ENCODE data around the gene CLSTN3.

The CLSTN3 gene

GRCh38 chr12:7129872-7130691 is at the start of gene CLSTN3:
CLSTN3 (plus strand) TSS chr12:7130371; CDS start chr12:7130649, 278 bp downstream.
- DNase-seq, result peak; percentile 80

DNA sequence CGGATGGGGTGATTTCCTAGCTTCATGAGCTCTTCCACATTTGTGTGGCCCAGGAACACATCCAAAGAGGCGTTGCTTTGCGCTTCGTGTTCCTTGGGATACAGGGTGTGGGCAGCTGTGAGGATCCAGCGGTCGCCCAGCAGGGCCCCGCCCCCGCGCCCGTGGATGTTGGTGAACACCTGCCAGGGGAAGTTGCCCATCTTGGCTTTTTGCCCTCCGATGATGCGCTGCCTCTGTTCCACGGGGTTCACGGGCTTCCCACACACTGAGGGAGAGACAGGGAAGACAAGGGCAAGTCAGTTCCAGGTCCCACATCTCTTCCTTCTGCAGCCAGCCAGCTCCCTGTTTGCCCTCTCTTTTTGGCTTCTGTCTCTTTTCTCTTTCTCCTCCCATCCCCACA is 49.1 kb upstream of the CLSTN3 start:
- DNase-seq, result no peak

DNA sequence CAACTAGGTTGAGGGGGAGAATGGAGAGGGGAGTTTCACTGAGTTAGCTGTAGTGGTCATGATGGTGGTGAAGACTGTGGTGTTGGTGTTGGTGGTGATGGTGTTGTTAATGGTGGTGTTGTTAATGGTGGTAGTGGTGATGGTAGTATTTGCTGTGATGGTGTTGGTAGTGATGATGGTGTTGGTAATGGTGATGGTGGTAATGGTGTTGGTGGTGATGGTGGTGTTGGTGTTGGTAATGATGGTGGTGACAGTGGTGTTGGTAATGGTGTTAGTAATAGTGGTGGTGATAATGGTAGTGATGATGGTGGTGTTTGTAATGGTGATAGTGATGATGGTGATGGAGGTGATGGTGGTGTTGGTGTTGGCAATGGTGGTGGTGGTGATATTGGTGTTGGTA is 47.0 kb upstream of the CLSTN3 start:
- DNase-seq, result no peak

- no peak for DNase-seq
These were observed 40.8 kb upstream of the CLSTN3 start for GRCh38 chr12:7089196-7089871.

GRCh38 chr12:7090222-7090998 is 39.8 kb upstream of the CLSTN3 start:
- no peak for DNase-seq

GRCh38 chr12:7091171-7091570 is 39.0 kb upstream of the CLSTN3 start:
- DNase-seq, result no peak

GRCh38 chr12:7091660-7092228 is 38.4 kb upstream of the CLSTN3 start:
- DNase-seq, result no peak

- peak; percentile 56 for DNase-seq
These were observed 37.8 kb upstream of the CLSTN3 start, which contains the start of gene C1R for GRCh38 chr12:7092229-7092985. C1R (minus strand) TSS chr12:7092445; CDS start chr12:7092388, 57 bp downstream.

DNA sequence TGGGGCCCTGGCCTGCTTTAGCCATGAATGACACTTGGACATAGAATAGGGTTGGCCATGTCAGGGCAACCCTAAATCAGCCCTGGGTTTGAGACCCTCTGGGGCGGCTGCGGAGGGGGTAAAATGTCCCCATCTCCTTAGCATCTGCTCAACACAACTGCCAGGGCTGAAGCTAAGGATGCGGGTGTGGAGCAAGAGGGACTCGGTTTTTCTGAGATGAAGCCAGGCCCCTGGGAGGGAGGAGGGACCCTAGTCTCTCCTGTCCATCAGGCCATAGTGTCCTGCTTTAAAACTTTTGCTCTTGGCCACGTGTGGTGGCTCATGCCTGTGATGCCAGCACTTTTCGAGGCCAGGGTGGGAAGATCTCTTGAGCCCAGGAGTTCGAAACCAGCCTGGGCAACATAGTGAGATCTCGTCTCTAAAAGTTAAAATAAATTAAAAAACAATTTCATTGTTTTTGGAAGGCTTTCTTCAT is 37.1 kb upstream of the CLSTN3 start:
- no peak for DNase-seq

- DNase-seq, result no peak
These were observed 36.7 kb upstream of the CLSTN3 start for GRCh38 chr12:7093486-7093885.

DNA sequence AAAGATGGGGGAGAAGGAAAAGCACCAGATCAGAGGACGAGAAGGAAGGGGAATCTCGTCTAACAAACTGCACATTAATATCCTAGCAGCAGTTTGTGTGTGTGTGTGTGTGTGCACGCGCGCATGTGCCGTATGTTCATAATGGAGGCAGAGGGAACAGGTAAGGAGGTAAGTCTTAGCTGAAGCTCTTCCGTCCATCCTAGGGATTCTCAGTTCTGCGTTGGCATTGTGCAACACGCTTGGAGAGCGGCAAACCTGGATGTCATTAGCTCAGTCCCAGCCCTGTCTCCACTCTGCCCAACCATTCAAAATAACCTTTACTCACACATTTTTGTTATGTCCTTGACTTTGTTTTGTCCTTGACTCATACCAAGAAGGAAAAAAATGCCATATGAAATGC is 36.3 kb upstream of the CLSTN3 start:
- no peak for DNase-seq

DNA sequence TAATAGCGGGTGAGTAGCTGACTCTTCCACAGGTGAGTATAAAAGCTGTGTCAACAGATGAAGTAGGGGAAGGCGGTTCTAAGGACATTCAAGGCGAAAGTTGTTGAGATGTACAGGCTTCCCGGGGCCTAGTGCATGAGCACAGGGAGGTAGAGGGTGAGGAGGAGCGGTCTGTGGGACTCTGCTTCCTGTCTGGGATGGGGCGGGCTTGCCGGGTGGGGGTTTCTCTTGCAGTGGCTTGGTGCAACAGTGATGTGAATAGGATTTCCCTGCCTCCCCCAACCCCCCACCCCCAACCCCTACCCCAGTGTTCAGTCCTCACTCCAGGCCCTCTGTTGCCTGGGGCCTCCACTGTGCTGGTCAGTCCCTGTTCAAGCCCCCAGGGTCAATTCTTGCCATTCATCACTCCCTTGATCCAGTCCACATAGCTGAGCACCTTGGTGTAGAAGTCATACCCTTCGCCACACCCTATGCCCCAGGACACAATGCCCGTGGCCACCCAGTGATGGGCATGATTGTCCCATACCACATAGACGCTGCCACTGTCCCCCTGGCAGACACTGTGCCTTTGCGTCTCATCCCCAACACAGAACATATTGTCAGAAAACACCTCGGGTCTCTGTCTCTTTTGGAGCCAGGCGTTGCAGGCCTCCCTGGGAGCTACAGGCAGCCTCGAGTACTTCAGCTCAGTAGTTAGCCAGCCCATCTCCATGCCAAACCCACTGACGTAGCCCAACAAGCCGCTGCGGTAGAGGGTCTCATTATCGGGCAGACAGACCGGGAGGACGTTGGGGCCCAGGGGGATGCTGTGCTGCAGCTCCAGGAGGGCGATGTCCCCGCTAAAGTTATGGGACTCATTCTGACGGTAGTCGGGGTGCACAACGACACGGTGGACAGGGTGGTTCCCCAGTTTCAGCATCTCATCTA is 33.9 kb upstream of the CLSTN3 start:
- DNase-seq, result no peak

GRCh38 chr12:7096979-7097378 is 33.2 kb upstream of the CLSTN3 start:
- DNase-seq, result no peak

DNA sequence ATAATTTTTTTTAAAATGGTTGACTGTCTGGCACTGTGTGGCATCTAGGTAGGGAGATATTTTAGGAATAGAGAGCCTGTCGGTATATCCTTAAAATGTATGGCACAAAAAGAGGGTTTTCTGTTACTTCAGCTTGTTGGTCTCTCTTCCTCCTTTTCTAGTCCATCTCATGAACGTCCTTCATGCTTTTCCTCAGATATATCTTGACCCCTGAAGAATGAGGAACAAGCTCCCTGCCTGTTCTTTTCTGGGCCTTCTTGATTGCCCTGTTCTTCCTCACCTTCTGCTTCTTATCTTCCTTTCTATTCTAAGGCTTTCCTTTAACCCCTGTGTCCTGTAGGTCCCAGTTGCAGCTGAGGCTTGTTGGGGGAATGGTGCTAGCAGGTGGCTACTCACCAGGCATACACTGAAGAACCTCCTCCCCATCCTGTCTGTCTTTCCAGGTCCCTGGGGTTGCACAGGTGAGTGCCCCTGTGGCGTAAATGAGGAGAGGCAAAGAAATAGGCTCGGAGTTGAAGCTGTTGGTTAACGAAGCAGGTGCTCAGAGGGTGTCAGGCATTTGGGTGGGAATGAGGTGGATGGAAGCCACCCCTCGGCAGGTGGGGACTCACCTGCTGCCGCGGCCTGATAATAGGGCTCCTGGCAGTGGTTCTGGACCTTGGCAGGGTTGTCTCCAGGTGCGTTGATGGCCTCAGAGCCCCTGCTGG is 30.7 kb upstream of the CLSTN3 start:
- no peak for DNase-seq

GRCh38 chr12:7100239-7100638 is 29.9 kb upstream of the CLSTN3 start:
- no peak for DNase-seq

DNA sequence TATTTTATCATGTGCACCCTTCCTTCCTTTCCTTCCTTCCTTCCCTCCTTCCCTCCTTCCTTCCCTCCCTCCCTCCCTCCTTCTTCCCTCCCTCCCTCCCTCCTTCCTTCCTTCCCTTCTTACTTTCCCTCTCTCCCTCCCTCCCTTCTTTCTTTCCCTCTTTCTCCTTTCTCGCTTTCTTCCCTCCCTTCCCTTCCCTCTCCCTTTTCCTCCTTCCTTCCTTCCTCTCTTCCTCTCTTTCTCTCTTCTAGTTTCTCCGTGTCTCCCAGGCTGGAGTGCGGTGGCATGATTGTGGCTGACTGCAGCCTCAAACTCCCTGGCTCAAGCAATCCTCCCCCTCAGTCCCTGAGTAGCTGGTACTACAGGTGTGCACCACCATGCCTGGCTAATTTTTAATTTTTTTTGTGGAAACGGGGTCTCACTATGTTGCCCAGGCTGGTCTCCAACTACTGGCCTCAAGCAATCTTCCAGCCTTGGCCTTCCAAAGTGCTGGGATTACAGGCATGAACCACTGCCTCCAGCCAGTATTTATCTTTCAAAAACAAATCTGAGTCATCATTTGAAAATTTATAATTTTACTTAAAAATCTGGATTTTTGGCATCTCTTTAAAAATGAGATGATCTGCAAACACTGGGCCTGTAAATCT is 29.0 kb upstream of the CLSTN3 start:
- no peak for DNase-seq

- DNase-seq, result no peak
These were observed 28.5 kb upstream of the CLSTN3 start for GRCh38 chr12:7101694-7102131.

DNA sequence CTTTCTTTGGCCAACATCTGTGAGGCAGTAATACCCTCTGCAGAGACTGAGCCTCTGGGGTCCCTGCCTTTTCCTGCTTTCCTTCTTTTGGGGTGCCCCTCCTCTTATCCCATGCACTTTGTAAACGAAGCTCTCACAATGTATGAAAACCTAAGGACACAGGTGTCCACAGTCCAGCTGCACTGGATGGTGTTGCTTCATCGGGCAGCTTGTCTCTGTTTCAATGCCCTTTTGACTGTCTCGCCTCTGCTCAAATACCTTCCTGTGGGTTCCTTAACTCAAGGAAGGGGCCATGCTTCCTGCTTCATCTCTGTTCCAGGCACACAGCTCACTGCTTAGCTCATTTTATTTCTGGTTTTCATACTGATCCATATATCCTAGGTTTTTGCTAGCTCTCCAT is 27.6 kb upstream of the CLSTN3 start:
- DNase-seq, result no peak

- no peak for DNase-seq
These were observed 26.2 kb upstream of the CLSTN3 start for GRCh38 chr12:7103837-7104584.

Measured in activated CD4-positive, alpha-beta T cell treated with anti-CD3 and anti-CD28 coated beads for 1 hour (primary cell).